Epidermal melanocyte (primary cell): ENCODE data around the gene PSME2.

ENCODE experiments used
- DNase-seq: peaks from one replicate; pipeline ENCODE4 v3.0.0; 2011; ENCODE audit warnings: low spot score; ENCODE audit not compliant: insufficient read length

Gene PSME2

DNA sequence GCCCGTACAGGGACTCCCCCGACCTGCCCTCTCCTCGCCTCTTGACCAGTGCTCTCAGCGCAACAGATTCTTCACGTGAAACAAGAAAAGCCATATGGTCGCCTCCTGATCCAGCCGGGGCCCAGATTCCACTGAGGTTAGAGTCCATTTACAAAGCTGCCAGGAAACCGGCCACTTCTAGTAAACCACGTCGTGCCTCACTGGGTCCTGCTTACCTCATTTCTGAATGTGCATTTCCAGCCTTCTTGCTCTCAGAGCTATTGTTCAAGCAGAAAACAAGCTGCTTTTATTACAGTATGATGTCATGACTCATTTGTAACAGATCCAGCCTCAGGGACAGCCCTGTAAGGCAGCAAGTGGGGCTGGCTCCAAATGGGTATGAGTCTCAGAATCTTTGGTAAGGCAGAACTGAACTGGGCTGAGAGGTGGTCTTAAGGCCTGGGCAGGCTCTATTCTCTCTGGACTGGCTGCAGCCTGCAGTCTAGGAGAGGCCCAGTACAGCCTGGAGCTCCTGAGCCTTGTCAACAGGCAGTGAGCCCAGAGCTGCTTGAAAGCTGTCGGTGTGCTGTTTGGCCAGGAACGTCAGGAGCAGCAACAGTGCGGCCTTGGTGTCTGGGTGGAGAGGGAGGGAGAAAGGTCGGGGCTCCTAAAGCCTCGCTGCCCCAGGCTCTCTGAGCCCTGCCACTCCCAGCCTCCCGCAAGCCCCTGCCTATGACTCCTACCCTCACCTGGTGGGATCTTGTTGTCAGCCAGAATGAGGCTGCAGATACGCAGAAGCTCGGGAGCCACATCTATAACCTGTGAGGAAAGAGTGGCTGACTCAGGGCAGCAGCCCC, 33.8 kb upstream of the PSME2 start:
- DNase-seq = no peak

DNA sequence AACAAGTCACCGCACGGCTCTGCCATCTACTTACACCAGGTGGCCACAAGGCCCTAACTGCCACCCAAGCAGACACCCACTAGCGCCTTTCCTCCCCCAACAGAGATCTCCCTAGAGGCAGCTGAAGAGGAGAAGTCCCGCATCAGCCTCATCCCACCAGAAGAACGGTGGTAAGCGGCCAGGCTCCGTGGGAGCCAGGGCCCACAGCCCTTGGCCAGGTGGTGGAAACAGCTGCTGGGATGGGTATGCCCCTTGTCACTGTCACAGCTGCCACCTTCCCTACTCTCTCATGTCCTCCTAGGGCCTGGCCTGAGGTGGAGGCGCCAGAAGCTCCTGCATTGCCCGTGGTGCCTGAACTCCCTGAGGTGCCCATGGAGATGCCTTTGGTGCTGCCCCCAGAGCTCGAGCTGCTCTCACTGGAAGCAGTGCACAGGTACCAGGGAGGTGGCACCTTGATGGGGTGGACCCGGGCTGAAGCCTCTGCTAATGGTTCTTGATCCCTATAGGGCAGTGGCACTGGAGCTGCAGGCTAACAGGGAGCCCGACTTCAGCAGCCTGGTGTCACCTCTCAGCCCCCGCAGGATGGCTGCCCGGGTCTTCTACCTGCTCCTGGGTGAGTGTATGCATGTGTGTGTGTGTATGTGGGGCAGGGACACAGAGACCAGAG, 33.0 kb upstream of the PSME2 start:
- DNase-seq = no peak

DNA sequence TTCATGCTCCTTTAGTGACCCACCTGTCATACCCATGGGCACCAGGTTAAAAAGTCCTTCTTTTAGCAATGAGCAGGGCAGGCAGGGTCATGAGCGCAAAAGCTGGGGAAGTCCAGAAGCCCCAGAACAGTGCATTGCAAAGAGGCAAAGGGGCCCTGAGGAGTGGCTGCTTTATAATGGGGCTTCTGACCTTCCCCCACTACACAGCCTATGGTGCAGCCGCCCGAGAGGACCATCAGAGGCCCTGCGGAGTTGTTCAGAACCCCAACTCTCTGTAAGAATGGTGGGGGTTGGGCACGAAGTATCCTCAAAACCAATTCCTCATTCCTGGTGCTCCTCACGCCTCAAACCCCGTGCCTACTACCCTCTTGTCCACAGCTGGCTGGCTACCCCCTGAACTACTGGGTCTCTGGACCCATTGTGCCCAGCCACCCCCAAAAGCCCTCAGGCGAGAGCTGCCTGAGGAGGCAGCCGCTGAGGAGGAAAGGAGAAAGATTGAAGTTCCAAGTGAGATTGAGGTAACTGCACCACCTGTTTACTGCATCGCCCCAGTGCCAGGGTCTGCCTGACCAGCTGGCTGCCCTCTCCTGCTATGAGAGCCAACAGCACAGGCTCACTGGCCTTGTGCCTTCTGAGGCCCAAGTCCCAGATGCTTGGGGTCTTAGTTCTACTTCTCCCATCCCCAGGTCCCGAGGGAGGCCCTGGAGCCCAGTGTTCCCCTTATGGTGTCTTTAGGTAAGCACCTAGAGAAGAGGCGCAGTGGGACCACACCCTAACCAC, 32.2 kb upstream of the PSME2 start:
- DNase-seq = no peak

DNA sequence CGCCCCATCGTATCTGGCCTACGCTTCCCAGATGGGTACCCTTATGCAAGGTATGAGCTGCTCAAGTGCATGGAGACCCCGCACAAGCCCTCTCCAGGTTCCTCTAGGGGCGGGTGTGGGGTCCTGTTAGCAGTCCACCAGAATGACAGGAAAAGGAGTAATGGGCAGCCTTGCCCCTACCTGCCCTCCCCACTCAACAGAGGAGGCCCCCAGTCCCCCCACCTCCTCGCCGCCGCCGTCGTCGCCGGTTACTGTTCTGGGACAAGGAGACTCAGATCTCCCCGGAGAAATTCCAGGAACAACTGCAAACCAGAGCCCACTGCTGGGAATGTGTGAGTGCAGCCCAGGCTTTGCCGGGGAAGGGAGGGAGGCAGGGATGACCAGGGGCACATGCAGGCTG, 31.5 kb upstream of the PSME2 start:
- DNase-seq = no peak

DNA sequence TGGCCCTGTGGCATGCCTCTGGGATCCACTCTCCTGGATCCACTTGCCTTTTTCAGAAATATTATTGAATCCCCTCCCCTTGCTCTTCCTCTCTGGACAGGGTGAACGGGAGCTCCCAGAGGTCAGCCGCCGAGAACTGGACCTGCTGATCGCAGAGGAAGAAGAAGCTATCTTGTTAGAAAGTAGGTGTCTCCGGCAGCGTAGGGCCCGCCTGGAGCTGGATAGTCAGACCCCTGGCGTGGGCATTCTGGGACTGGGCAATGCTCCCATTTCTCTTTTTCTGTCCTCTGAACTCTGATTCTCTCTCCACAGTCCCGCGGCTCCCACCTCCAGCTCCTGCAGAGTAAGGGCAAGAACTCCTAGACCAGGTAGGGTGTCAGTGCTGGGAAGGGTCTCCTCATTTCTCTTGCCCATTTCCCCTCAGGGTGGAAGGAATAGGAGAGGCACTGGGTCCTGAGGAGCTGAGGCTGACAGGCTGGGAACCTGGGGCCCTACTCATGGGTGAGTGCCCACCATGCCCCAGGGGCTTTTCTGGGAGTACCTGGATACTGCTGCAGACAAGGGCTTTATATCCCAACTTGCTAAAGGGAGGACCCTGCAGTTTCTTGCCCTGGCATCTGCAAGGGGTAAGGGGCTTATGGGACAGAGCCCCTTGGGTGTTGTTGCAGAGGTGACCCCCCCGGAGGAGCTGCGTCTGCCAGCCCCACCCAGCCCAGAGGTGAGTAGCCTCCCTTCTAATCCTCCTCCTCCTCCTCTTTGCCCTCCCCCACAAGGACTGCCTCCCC, 30.8 kb upstream of the PSME2 start:
- no peak for DNase-seq

DNA sequence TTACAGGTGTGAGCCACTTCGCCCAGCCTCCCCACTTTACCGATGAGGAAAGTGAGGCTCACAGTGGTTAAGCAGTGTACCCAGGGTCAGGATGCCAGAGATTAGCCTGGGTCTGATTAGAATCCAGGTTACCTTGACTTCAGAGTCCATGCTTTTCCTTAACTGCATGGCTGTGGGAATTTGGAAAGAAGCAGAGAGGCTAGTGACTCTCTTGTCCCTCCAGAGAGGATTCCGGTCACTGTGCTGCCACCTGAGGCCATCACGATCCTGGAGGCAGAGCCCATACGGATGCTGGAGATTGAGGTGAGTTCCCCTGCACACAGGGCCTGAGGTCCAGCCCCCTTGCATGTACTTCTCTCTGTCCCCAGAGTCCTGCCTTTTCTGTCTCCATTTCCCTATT, 30.2 kb upstream of the PSME2 start:
- no peak for DNase-seq

DNA sequence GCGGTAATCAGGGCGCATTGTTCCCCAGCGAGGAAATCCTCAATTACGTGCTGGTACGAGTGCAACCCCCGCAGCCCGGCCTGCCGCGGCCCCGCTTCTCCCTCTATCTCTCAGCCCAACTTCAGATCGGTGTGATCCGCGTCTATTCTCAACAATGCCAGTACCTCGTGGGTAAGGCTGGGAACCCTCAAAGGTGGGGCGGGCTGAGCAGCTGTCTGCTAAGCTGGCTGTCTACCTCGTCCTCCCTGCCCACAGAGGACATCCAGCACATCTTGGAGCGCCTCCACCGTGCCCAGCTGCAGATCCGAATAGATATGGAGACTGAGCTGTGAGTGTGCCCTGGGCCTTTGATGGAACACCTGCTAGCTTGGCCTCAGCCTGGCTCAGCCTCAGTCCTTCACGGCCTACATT, 26.5 kb upstream of the PSME2 start:
- no peak for DNase-seq

DNA sequence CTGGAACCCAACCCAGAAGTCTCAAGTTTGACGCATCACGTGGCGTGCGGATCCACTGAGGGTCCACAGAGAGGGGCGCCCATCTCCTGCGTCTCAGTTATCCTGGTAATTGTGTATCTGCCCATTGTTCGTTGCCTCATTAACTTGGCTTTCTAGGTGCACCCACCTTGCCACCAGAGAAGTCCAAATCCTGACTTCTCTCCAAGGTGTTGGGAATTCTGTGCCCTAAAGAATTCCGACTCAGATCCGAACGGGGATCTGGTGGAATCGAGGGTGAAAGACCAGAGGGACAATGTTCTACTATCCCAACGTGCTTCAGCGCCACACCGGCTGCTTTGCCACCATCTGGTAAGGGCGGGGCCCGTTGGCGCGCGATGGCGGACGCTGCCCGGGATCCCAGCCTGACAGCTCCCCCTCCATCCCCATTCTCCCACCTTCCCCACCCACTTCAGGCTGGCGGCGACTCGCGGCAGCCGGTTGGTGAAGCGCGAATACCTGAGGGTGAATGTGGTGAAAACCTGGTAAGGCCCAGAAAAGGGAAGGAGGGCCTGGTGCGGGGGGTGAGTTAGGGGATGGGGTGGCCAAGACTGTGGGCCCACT, 26.0 kb upstream of the PSME2 start:
- DNase-seq = no peak

DNA sequence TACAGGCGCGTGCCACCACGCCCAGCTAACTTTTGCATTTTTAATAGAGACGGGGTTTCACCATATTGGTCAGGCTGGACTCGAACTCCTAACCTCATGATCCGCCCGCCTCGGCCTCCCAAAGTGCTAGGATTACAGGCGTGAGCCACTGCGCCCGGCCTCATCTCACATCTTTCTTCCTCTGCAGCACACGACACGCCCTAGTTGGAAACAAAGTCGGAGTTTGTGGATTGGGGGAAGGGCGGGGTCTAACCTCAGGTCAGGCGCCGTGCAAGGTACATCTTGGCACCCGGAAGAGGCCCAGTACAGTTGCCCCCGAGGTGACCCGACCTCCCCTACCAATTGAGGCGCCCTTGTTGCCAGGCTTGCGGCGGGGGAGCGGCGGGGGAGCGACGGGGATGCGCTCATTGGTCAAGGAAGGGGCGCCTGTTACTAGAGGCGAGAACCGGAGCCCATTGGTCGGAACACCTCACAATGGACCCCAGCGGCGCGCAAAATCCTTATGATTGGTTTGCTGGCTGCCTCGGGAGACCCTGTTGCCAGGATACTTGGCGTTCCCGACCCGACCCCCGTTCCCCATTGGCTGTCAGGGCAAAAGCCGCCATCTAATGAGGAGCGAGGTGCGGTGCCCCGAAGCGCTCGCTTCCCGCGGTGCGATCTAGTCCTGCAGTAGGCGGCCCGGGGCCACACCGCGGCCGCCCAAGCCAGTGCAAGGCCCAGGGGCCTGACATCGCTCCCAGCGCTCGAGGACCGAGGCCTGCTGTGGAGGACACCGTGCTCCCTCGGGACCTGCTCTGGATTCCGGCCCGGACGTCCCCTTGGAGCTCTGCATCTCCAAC, 25.2 kb upstream of the PSME2 start, which contains the start of gene REC8:
Gene REC8, plus strand, starts transcription at position 659 of the 839 bp plus-strand sequence. CDS start 473 bp downstream, outside the sequence.
- peak; percentile 55 for DNase-seq

DNA sequence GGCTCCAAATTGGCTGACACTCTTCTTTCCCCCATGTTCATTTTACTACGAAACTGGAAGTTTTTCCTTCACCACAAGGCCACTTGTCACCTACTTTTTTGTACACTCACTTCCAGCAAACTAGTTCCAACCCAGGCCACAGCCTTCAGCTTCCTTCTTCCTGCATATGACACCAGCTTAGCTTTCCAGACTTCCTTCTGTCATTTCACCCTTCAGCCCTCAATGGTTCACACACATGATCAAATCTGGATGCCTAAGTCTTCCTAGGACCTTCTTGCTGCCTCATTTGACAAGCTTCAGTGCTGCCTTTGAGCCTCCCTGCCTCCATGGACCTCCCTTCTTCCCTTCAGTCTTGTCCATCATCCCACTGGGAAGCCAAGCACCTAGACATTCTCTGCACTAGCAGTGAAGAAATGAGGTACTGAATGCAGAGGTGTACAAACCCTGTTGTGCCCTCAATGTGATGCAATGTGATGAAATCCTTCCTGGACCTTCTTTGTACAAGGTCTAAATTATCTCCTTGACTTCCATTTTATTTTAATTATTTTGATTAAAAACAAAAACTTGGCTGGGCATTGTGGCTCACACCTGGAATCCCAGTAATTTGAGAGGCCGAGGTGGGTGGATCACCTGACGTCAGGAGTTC, 21.2 kb upstream of the PSME2 start:
- no peak for DNase-seq

DNA sequence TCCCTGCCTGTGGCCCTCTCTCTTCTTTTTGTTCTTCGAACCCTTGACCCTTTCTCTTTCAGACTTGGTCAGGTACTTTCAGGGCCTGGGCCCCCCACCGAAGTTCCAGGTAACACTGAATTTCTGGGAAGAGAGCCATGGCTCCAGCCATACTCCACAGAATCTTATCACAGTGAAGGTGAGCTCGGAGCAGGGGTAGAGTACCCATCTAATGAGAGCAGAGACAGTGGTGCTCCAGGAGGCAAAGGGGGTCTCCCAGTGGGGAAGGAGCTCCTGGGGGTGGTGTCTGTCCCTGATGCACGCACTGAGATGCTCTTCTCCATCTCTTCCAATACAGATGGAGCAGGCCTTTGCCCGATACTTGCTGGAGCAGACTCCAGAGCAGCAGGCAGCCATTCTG, 19.4 kb upstream of the PSME2 start:
- DNase-seq = no peak

DNA sequence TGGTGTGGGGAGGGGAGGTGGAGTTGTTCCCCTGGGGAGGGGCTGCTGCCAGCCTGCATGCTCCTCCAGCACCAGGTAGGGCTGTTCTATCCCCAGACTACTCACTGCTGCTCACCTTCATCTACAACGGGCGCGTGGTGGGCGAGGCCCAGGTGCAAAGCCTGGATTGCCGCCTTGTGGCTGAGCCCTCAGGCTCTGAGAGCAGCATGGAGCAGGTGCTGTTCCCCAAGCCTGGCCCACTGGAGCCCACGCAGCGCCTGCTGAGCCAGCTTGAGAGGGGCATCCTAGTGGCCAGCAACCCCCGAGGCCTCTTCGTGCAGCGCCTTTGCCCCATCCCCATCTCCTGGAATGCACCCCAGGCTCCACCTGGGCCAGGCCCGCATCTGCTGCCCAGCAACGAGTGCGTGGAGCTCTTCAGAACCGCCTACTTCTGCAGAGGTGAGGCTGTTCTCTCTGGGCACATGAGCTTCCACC, 18.1 kb upstream of the PSME2 start:
- DNase-seq = no peak

DNA sequence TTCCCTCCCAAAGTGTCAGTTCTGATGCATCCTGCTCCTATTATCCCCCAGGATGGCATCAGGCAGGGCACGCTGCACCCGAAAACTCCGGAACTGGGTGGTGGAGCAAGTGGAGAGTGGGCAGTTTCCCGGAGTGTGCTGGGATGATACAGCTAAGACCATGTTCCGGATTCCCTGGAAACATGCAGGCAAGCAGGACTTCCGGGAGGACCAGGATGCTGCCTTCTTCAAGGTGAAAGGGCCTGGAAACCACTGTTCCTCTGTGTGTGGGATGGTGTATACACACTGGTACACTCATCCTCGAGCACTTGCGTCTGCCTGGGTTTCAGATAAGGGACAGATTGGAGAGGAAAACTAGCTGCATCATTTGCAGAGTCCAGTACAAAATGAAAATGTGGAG, 15.7 kb upstream of the PSME2 start:
- no peak for DNase-seq

DNA sequence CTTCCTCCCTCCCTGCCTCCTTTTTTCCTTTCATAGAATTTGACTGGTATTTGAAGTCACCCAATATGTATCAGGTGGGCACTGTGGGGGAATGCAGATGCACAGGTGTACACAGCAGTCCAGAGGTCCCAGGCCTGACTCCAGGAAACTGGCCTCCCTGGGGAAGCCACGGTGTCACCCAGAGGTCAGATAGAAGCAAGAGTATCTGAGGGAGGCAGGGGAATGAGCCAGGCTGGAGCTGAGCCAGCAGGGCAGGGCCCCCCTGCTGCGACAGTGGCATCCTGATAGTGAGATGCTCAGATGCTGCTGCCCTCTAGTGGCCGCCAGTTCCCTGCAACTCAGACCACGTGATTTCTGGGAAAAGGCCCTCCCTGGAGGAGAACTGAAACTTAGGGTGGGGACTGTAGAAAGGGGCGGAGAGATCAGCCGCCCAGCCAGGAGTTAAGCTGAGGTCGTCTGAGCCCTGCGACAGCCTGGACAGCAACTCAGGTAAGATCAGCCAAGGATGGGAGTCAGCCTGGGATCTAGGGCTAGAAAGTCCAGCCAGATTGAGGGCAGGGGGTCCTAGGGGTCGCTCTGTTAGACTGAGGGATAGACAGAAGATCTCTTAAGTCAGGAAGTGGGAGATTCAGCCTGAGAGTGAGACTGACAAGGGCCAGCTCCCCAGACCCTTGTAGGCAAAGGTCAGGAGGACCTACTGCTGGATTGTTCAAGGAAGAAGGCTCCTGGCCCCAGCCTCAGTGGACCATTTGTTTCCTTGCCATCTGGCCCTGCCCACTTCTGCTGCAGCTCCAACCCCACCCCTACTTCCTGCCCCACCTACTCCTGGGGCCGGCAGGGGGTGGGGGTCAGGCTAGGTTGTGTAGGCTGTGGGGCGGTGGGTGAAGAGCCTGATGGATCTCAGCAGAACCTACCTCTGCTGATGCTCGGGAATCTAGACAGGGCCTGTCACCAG, 14.7 kb upstream of the PSME2 start, which contains the start of gene IRF9:
Gene IRF9, plus strand, starts transcription at position 416 of the 955 bp plus-strand sequence. CDS start 880 bp downstream, outside the sequence.
- DNase-seq = peak; percentile 99

DNA sequence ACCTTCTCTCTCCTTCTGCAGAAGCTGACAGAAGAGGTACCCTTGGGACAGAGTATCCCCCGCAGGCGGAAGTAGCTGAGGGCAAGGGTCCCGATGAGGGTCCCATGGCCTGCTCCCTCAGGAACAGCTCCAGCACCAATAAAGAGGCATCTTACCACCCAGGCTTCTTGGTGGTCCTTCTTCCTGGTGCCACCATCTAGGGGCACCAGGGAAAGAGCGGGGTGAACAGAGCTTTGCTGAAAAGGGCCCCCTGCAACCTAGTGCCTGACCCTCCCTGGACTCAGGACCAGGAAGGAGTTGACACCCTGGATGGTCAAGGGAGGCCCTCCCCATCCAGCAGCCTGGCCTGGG, 14.1 kb upstream of the PSME2 start:
- DNase-seq = no peak

DNA sequence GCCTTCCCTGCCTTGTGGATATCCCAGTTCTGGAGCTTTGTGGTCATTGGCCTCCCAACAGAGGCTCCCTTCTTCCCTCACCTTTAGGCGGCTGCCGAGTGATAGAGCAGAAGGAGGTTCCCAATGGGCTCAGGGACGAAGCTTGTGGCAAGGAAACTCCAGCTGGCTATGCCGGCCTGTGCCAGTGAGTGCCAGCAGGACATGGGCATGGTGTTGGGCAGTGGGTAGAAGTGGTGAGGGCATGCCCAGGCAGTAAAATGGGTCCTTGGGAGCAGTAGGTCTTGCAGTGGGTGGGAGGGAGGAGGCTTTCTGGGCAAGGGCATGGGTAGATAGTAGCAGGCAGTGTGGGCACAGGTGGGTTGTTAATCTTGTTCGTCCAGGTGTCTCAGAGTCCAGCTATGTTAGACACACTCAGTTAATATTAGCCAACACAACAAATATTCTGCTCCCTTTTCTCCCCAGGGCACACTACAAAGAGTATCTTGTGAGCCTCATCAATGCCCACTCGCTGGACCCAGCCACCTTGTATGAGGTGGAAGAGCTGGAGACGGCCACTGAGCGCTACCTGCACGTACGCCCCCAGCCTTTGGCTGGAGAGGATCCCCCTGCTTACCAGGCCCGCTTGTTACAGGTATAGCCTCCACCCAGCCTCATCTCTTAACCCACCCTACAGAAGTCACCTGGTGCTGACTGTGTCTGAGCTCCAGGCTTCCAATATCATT, 13.5 kb upstream of the PSME2 start:
- DNase-seq = no peak

DNA sequence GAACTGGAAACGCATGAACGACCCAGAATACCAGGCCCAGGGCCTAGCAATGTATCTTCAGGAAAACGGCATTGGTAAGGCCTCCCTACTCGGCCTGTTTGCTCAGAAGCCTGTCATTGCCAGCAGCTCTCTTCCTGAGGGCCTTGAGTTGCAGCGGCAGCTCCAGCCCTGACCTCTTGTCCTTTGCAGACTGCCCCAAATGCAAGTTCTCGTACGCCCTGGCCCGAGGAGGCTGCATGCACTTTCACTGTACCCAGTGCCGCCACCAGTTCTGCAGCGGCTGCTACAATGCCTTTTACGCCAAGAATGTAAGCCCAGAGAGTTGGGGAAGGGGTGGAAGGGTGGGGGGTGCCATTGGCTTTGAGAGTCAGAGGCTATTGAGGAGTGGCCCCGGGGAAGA, 10.9 kb upstream of the PSME2 start:
- DNase-seq = no peak
